Omental fat pad (tissue), 4 donors: Measurements from ENCODE around the gene ILDR2. TPM values are rescaled to one million over a fixed set of nuclear protein-coding genes. Genes with fewer than 3 reads are reported as not detected.

Experiments used
- ATAC-seq: fragments of 150-250 bp; one replicate; pipeline ENCODE4 v1.9.1; 2016; ENCODE audit warnings: mild to moderate bottlenecking, moderate library complexity; ENCODE audit not compliant: low FRiP score
- DNase-seq: peaks from one replicate; pipeline ENCODE4 v3.0.0-alpha.2; 2019; ENCODE audit warnings: low spot score
- total RNA-seq, 4 donors: library from RNA; depleted of rRNA; stranded (reverse); fragments of >200 nt; gene quantifications; one replicate each; pipeline ENCODE4 v1.1.0, GENCODE V29; 2016
- TF ChIP-seq, protein P1 (sequence below), 3 donors: fragments of 450-650 bp; IDR thresholded peaks; one replicate each; pipeline ENCODE4 v1.5.1; 2016 to 2017; ENCODE audit warnings: antibody characterized with exemption in 3 of 3, mild to moderate bottlenecking in 3 of 3, moderate library complexity in 2 of 3

Gene ILDR2
- total RNA-seq, 4 donors from 2014 or later, result 3.5 to 15.3 (median 6.1) TPM; not detected in 1

DNA sequence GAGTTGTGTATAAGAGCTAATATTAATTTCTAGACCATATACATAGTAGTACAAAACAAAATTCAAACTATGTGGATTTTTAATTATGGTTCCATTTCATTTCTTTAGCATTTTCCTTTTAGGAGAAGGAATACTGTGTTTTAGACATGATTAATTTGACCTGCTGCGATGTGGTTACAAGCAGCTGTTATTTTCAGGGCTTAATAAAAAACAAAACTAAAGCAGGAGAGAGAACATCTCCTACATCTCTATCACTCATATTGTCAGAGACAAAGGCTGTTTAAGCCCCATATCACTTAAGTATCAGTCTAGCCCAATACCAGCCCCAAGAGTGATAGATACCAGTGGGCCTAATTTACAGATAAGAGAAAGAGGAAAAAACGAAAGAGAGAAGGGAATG lies 47.6 kb downstream of the ILDR2 start:
- TF ChIP-seq, protein P1, sequence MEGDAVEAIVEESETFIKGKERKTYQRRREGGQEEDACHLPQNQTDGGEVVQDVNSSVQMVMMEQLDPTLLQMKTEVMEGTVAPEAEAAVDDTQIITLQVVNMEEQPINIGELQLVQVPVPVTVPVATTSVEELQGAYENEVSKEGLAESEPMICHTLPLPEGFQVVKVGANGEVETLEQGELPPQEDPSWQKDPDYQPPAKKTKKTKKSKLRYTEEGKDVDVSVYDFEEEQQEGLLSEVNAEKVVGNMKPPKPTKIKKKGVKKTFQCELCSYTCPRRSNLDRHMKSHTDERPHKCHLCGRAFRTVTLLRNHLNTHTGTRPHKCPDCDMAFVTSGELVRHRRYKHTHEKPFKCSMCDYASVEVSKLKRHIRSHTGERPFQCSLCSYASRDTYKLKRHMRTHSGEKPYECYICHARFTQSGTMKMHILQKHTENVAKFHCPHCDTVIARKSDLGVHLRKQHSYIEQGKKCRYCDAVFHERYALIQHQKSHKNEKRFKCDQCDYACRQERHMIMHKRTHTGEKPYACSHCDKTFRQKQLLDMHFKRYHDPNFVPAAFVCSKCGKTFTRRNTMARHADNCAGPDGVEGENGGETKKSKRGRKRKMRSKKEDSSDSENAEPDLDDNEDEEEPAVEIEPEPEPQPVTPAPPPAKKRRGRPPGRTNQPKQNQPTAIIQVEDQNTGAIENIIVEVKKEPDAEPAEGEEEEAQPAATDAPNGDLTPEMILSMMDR (IDR thresholded peaks at IDR 0.05), result no peak
- no peak for ATAC-seq
- no peak for DNase-seq

DNA sequence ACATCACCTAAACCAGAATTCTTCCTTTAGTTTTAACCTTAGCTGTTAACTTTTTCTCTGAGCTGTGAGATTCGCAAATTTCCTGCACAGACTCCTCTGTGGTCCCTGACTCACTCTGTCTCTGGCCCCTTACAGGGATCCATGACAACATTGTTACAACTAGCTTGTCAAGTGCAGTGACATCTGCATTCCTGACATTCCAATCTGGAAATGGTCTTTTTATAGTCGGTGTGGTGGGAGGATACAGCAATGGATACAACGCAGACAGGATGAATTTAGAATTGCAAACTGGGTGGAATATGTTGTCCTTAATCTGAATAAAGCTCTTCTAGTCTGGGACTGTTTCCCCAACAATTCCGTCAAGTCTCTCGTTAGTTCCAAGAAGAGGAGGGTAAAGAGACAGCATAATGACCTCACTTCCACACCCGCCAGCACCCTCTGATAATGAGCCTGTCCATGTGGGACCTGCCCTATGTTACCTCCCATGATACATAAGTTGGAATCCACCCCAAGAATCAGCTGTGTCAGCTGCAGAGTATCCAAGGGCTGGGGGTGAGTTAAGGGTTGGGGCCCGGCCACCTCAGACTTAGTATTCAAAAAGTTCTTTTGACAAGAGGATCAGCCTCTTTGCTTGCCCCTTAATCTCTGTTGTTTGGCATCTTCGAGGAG lies 49.4 kb downstream of the ILDR2 start:
- ATAC-seq (no peak), DNase-seq (no peak)
- TF ChIP-seq, protein P1 (IDR thresholded peaks at IDR 0.05), result no peak

DNA sequence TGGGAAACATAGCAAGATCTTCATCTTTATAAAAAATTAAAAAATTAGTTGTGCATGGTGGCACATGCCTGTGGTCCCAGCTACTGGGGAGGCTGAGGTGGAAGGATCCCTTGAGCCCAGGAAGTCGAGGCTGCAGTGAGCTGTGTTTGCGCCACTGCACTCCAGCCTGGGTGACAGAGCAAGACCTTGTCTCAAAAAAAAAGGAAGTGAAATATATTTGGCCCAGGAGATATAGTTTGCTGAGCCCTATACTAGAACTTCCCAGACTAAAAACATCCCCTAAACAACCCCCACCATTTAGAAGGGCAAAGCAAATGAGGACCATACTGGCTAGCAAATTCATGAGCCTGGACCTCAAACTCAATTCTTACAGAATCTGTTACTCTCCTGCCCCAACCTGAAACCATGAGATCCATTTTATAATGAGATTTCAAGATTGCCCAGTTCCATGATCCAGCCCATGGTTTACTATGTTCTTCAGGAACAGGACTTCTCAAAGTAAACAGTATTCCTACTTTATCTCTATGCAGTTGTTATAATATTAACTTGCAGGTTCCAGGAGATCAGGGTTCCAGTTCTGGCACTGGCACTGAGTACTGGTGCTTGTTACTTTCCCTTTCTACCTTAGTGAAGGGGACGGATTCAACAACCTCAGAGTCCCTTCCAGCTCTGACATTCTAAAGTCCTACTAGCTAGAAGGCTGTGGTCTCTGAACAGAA lies 50.4 kb downstream of the ILDR2 start:
- ATAC-seq (no peak), DNase-seq (no peak)
- TF ChIP-seq, protein P1 (IDR thresholded peaks at IDR 0.05), result no peak

GRCh38 chr1:166920561-166921475 lies 54.5 kb downstream of the ILDR2 start:
- TF ChIP-seq, protein P1 (IDR thresholded peaks at IDR 0.05), result no peak
- DNase-seq, result no peak

DNA sequence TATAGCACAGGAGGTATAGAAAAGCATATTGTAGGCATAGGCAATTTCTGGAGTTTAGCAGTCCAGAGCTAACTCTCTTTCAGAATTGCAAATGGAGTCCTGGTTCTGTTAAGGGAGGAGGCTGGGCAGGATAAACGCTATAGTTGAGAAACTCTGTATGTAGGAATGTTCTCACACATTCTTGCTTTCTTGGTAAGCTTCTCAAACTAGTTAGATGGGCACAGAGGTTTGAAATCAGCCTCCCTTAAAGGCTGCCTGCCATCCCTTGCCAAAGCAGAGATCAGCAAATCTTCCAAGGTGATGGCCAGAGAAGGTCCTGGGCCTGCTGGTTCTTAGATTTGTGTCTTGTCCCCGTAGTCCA lies 56.4 kb downstream of the ILDR2 start:
- DNase-seq (no peak), ATAC-seq (no peak)
- TF ChIP-seq, protein P1 (IDR thresholded peaks at IDR 0.05), result no peak

More at GRCh38 chr1:166920561-166921475, 54.5 kb downstream of the ILDR2 start:
- peak; percentile 67 for ATAC-seq

GRCh38 chr1:166918088-166918955 lies 57.0 kb downstream of the ILDR2 start:
- ATAC-seq (no peak), DNase-seq (no peak)
- TF ChIP-seq, protein P1 (IDR thresholded peaks at IDR 0.05), result no peak
